PC-9 (cell line): ENCODE measurements around the gene TRIM42. TPM values are rescaled to one million over a fixed set of nuclear protein-coding genes. Genes with fewer than 3 reads are reported as not detected.
A peak's percentile ranks its signal among the peaks of the same experiment; 100 is the strongest.

Experiments
- BruUV-seq: library from RNA; stranded (reverse); fragments of 400-500 nt; replicated peaks from 2 replicates; lab custom pipeline; 2021; lab: Mats Ljungman, UMichigan
- CTCF ChIA-PET: fragments of 300-600 bp; sonication (Branson Sonifier 250); formaldehyde crosslinking; loops from one replicate; lab custom pipeline; 2022; ENCODE audit warnings: antibody characterized with exemption; lab: Charles Lee
- POLR2A ChIA-PET: fragments of 300-600 bp; sonication (Branson Sonifier 250); formaldehyde crosslinking; loops from one replicate; lab custom pipeline; 2022; ENCODE audit warnings: antibody characterized with exemption; ENCODE audit not compliant: unreplicated experiment; lab: Charles Lee
- DNase-seq, 2 experiments: peaks; one replicate each; pipeline versions ENCODE4 v3.0.0 to v3.0.0-alpha.2; 2015 to 2022; ENCODE audit warnings: mixed read lengths in 1 of 2
- H2AFZ ChIP-seq: fragments of 200-600 bp; sonication (generic); 2 replicates; pipeline ENCODE4 v1.8.1; 2017; ENCODE audit warnings: antibody characterized with exemption
- H3F3A ChIP-seq: fragments of 200-600 bp; sonication (generic); 2 replicates; pipeline ENCODE4 v1.8.1; 2017; ENCODE audit warnings: antibody characterized with exemption, mild to moderate bottlenecking, low read depth; ENCODE audit not compliant: insufficient read depth
- H3K27ac ChIP-seq: fragments of 200-600 bp; sonication (generic); 2 replicates; pipeline ENCODE4 v1.6.1; 2016; ENCODE audit warnings: mixed run types
- H3K27me3 ChIP-seq: fragments of 200-600 bp; sonication (generic); 2 replicates; pipeline ENCODE4 v1.6.1; 2016; ENCODE audit warnings: low read depth, mixed run types; ENCODE audit not compliant: insufficient read depth
- H3K36me3 ChIP-seq: fragments of 200-600 bp; sonication (generic); 2 replicates; pipeline ENCODE4 v1.6.1; 2016; ENCODE audit warnings: low read depth, mixed run types
- H3K4me1 ChIP-seq: fragments of 200-600 bp; sonication (generic); replicated peaks from 2 replicates; pipeline ENCODE4 v1.6.1; 2016; ENCODE audit warnings: mixed run types; ENCODE audit not compliant: insufficient read depth
- H3K4me2 ChIP-seq: fragments of 200-600 bp; sonication (generic); 2 replicates; pipeline ENCODE4 v1.6.1; 2017; ENCODE audit warnings: mixed run types
- H3K4me3 ChIP-seq: fragments of 200-600 bp; sonication (generic); 2 replicates; pipeline ENCODE4 v1.6.1; 2016; ENCODE audit warnings: mixed run types
- H3K79me2 ChIP-seq: fragments of 200-600 bp; sonication (generic); 2 replicates; pipeline ENCODE4 v1.6.1; 2017; ENCODE audit warnings: low read depth, mixed run types
- H3K9me2 ChIP-seq: fragments of 200-600 bp; sonication (generic); 2 replicates; pipeline ENCODE4 v1.8.1; 2017; ENCODE audit warnings: mild to moderate bottlenecking; ENCODE audit not compliant: insufficient read depth
- H3K9me3 ChIP-seq: fragments of 200-600 bp; sonication (generic); 2 replicates; pipeline ENCODE4 v1.8.1; 2016; ENCODE audit warnings: low read depth; ENCODE audit not compliant: insufficient read depth
- H4K20me1 ChIP-seq: fragments of 200-600 bp; sonication (generic); 2 replicates; pipeline ENCODE4 v1.8.1; 2017; ENCODE audit not compliant: insufficient read depth
- CTCF ChIP-seq: fragments of 200-600 bp; sonication (generic); conservative IDR thresholded peaks from 2 replicates; pipeline ENCODE4 v1.6.1; 2017; ENCODE audit warnings: mixed run types, antibody characterized with exemption, mild to moderate bottlenecking, moderate library complexity
- EZH2 ChIP-seq: fragments of 200-600 bp; sonication (generic); IDR thresholded peaks from 2 replicates; pipeline ENCODE4 v1.8.0; 2017; ENCODE audit warnings: antibody characterized with exemption, low read depth
- intact Hi-C: fragments of 100-400 bp; cut with micrococcal nuclease; formaldehyde crosslinking; loops from one replicate; pipeline ENCODE4 v1.10.0; 2022; ENCODE audit not compliant: unreplicated experiment
- total RNA-seq: library from RNA; stranded (reverse); gene quantifications from 2 replicates; pipeline ENCODE4 v1.2.3, GENCODE V29; 2021

TRIM42 gene
- total RNA-seq, 1 experiment from 2014 or later = not detected

- Histone ChIP-seq H3K9me3 (no peaks in the 10 kb centered on the region), H3K4me1 (peaks cover 17% of the 10 kb centered on the region), H3K27ac (peak overlapping the region; percentile 27), H3K36me3 (no peaks in the 10 kb centered on the region), H2AFZ (peak overlapping the region; percentile 68; the same call in 1 of the 2 replicates), H3K4me2 (peak overlapping the region; percentile 10; the same call in 1 of the 2 replicates), H3K79me2 (no peaks in the 10 kb centered on the region), H3K27me3 (no peaks in the 10 kb centered on the region), H3K9me2 (no peaks in the 10 kb centered on the region), H3K4me3 (no peak overlapping the region), H3F3A (peaks cover 8% of the 10 kb centered on the region; the same call in 1 of the 2 replicates), H4K20me1 (no peaks in the 10 kb centered on the region)
- no peak for TF ChIP-seq EZH2
- TF ChIP-seq CTCF = no peak
- ChIA-PET CTCF (no interaction called here), POLR2A (no interaction called here)
- no TSS peak for BruUV-seq
- peak in 1 of 2 experiments; percentile 71 for DNase-seq
- intact Hi-C loops = loop anchor here (10.0 kb wide), 1 partner anchor 1102 kb away; the partner anchor contains the start of gene RBP1
Measured at GRCh38 chr3:140636406-140637138, 41.3 kb upstream of the TRIM42 start.

GRCh38 chr3:140651287-140651686 is 26.6 kb upstream of the TRIM42 start:
- Histone ChIP-seq H3K9me2 (no peaks in the 10 kb centered on the region; the same call in 1 of the 2 replicates), H3K36me3 (no peaks in the 10 kb centered on the region), H3K27me3 (no peaks in the 10 kb centered on the region), H3K27ac (no peak overlapping the region), H2AFZ (no peak overlapping the region), H3K4me2 (no peak overlapping the region), H3K4me1 (no peaks in the 10 kb centered on the region), H3F3A (no peaks in the 10 kb centered on the region), H3K9me3 (no peaks in the 10 kb centered on the region), H4K20me1 (no peaks in the 10 kb centered on the region), H3K79me2 (no peaks in the 10 kb centered on the region), H3K4me3 (no peak overlapping the region)
- no peak for DNase-seq
- intact Hi-C loops = no loop called here
- ChIA-PET CTCF (no interaction called here), POLR2A (no interaction called here)
- no peak for TF ChIP-seq EZH2
- no peak for TF ChIP-seq CTCF
- BruUV-seq = no TSS peak

DNA sequence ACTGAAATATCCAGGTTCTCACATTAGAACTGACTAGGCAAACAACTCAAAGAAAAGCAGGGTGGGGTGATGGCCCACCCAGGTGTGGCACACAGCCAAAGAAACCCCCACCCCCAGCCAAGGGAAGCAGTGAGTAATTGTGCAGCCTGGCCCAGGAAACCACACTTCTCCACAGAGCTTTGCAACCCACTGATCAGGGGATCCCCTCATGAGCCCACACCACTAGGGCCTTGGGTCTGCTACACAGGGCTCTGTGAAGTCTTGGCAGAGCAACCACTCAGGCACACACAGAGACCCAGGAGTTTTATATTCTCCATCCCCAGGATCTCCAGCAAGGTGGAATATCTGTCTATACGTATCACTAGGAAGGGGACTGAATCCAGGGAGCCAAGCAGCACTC is 22.2 kb upstream of the TRIM42 start:
- intact Hi-C loops = no loop called here
- TF ChIP-seq CTCF (no peak), EZH2 (no peak)
- Histone ChIP-seq H3K4me1 (no peaks in the 10 kb centered on the region), H3K36me3 (no peaks in the 10 kb centered on the region), H3F3A (no peaks in the 10 kb centered on the region), H3K4me2 (no peak overlapping the region), H3K9me2 (no peaks in the 10 kb centered on the region; the same call in 1 of the 2 replicates), H3K9me3 (no peaks in the 10 kb centered on the region), H3K27ac (no peak overlapping the region), H3K27me3 (no peaks in the 10 kb centered on the region), H2AFZ (no peak overlapping the region), H4K20me1 (no peaks in the 10 kb centered on the region), H3K4me3 (no peak overlapping the region), H3K79me2 (no peaks in the 10 kb centered on the region)
- BruUV-seq = no TSS peak
- CTCF ChIA-PET = no interaction called here
- no peak for DNase-seq
- POLR2A ChIA-PET = no interaction called here
